HCT116 (cell line): ENCODE results near the gene LRRC3C. TPM values are rescaled to one million over a fixed set of nuclear protein-coding genes. Genes with fewer than 3 reads are reported as not detected.
A peak's percentile ranks its signal among the peaks of the same experiment; 100 is the strongest.

Source experiments
- ATAC-seq: fragments of 200-7000 bp; cut with Tn5 transposase; 2 replicates; pipeline ENCODE4 v1.9.1; 2020; ENCODE audit warnings: mild to moderate bottlenecking, moderate library complexity
- BruUV-seq: library from RNA; stranded (reverse); fragments of 400-500 nt; replicated peaks from 2 replicates; lab custom pipeline; 2021; lab: Mats Ljungman, UMichigan
- CTCF ChIA-PET: fragments of 300-600 bp; sonication (Branson Sonifier 250); formaldehyde crosslinking; loops from one replicate; lab custom pipeline; 2021; ENCODE audit warnings: antibody characterized with exemption; lab: Charles Lee
- POLR2A ChIA-PET: fragments of 300-600, 350-600 bp; sonication (Branson Sonifier 250); formaldehyde crosslinking; loops from one replicate; lab custom pipeline; 2021; ENCODE audit warnings: antibody characterized with exemption; lab: Charles Lee
- RAD21 ChIA-PET, 2 experiments: fragments of 300-600 bp; sonication (Branson Sonifier 250); formaldehyde crosslinking; loops; one replicate each; lab custom pipeline; 2023; ENCODE audit warnings: low total read pairs in 2 of 2; ENCODE audit not compliant: uncharacterized antibody in 2 of 2, unreplicated experiment in 2 of 2, low non-redundant PET in 1 of 2; lab: Charles Lee
- DNase-seq: peaks from one replicate; pipeline ENCODE4 v3.0.0-alpha.2; 2010; ENCODE audit warnings: low read depth, low spot score
- H2AFZ ChIP-seq: fragments of 200-600 bp; shearing (Covaris generic), sonication (generic); 2 replicates; pipeline ENCODE4 v1.6.1; 2017; ENCODE audit warnings: low read depth, mixed run types, mixed read lengths, antibody characterized with exemption, low read length; ENCODE audit not compliant: poor library complexity, severe bottlenecking
- H3K27ac ChIP-seq: 2 replicates; pipeline ENCODE4 v1.5.1; 2012; ENCODE audit warnings: low read depth, low read length
- H3K27me3 ChIP-seq: fragments of 200-600 bp; sonication (generic); 2 replicates; pipeline ENCODE4 v1.6.1; 2016; ENCODE audit warnings: mixed run types, low read length, mixed read lengths; ENCODE audit not compliant: insufficient read depth
- H3K36me3 ChIP-seq, 2 experiments: fragments of 200-500 bp in 1 of 2; fragments of 200-600 bp in 1 of 2; sonication (Bioruptor generic) in 1 of 2; sonication (generic) in 1 of 2; 2 replicates each; pipeline versions ENCODE4 v1.5.1 to v1.6.1; 2014 to 2016; ENCODE audit warnings: low read length in 2 of 2, inconsistent platforms in 1 of 2, mixed read lengths in 1 of 2, mixed run types in 1 of 2; ENCODE audit not compliant: insufficient read depth in 2 of 2, control insufficient read depth in 1 of 2
- H3K4me1 ChIP-seq, 2 experiments: fragments of 200-600 bp in 1 of 2; sonication (generic) in 1 of 2; 2 replicates each; pipeline versions ENCODE4 v1.5.1 to v1.6.1; 2012 to 2017; ENCODE audit warnings: low read length in 2 of 2, inconsistent platforms in 1 of 2, mild to moderate bottlenecking in 1 of 2, mixed read lengths in 1 of 2, mixed run types in 1 of 2, moderate library complexity in 1 of 2; ENCODE audit not compliant: insufficient read depth in 2 of 2, control insufficient read depth in 1 of 2
- H3K4me2 ChIP-seq: fragments of 200-600 bp; sonication (generic); 2 replicates; pipeline ENCODE4 v1.6.1; 2017; ENCODE audit warnings: mixed run types, low read length, mixed read lengths
- H3K4me3 ChIP-seq, 2 experiments: fragments of 200-600 bp in 1 of 2; sonication (generic) in 1 of 2; replicated peaks in 1 of 2; 2 replicates each; pipeline ENCODE4 v1.5.1; 2011 to 2016; ENCODE audit warnings: low read length in 2 of 2, control low read depth in 1 of 2, low read depth in 1 of 2, mild to moderate bottlenecking in 1 of 2, mixed read lengths in 1 of 2, mixed run types in 1 of 2
- H3K79me2 ChIP-seq: fragments of 200-600 bp; sonication (generic); 2 replicates; pipeline ENCODE4 v1.6.1; 2017; ENCODE audit warnings: mild to moderate bottlenecking, mixed run types, low read length, moderate library complexity, mixed read lengths; ENCODE audit not compliant: insufficient read depth
- H3K9ac ChIP-seq: fragments of 200-600 bp; sonication (generic); 2 replicates; pipeline ENCODE4 v1.6.1; 2016; ENCODE audit warnings: low read length, mixed read lengths
- H3K9me2 ChIP-seq: fragments of 200-600 bp; sonication (generic), shearing (Covaris generic); 2 replicates; pipeline ENCODE4 v1.6.1; 2017; ENCODE audit warnings: mixed run types, mild to moderate bottlenecking, moderate library complexity; ENCODE audit not compliant: insufficient read depth
- H3K9me3 ChIP-seq, 2 experiments: fragments of 200-500 bp in 1 of 2; fragments of 200-600 bp in 1 of 2; sonication (Bioruptor generic) in 1 of 2; sonication (generic) in 1 of 2; 2 replicates each; pipeline ENCODE4 v1.6.1; 2014 to 2017; ENCODE audit warnings: low read length in 2 of 2, mixed read lengths in 2 of 2, inconsistent platforms in 1 of 2, low read depth in 1 of 2, mild to moderate bottlenecking in 1 of 2, mixed run types in 1 of 2, moderate library complexity in 1 of 2; ENCODE audit not compliant: control insufficient read depth in 1 of 2, insufficient read depth in 1 of 2
- H4K20me1 ChIP-seq: fragments of 200-600 bp; sonication (generic), shearing (Covaris generic); 2 replicates; pipeline ENCODE4 v1.6.1; 2017; ENCODE audit warnings: mixed run types, mild to moderate bottlenecking, moderate library complexity; ENCODE audit not compliant: insufficient read depth
- CEBPB ChIP-seq: IDR thresholded peaks from 2 replicates; pipeline ENCODE4 v1.6.1; 2012; ENCODE audit warnings: low read depth
- EZH2 ChIP-seq: fragments of 200-600 bp; sonication (generic); IDR thresholded peaks from 2 replicates; pipeline ENCODE4 v1.6.1; 2017; ENCODE audit warnings: antibody characterized with exemption, mixed run types
- FOSL1 ChIP-seq: IDR thresholded peaks from 2 replicates; pipeline ENCODE4 v1.6.1; 2012; ENCODE audit warnings: low read depth
- MAX ChIP-seq: IDR thresholded peaks from 2 replicates; pipeline ENCODE4 v1.6.1; 2012
- POLR2A ChIP-seq: IDR thresholded peaks from 2 replicates; pipeline ENCODE4 v1.7.0; 2011; ENCODE audit warnings: borderline replicate concordance; ENCODE audit not compliant: insufficient read depth, insufficient read length; ENCODE audit errors: extremely low read depth
- POLR2AphosphoS5 ChIP-seq: IDR thresholded peaks from 2 replicates; pipeline ENCODE4 v1.6.1; 2011; ENCODE audit warnings: mild to moderate bottlenecking, low read depth, low read length, moderate library complexity
- RAD21 ChIP-seq: IDR thresholded peaks from 2 replicates; pipeline ENCODE4 v1.6.1; 2012; ENCODE audit warnings: low read depth, mild to moderate bottlenecking
- SIN3A ChIP-seq: IDR thresholded peaks from 2 replicates; pipeline ENCODE4 v1.6.1; 2012; ENCODE audit warnings: low read depth
- SP1 ChIP-seq: IDR thresholded peaks from 2 replicates; pipeline ENCODE4 v1.6.1; 2012; ENCODE audit warnings: low read depth
- SRF ChIP-seq: IDR thresholded peaks from 2 replicates; pipeline ENCODE4 v1.6.1; 2012; ENCODE audit warnings: low read depth
- YY1 ChIP-seq: IDR thresholded peaks from 2 replicates; pipeline ENCODE4 v1.6.1; 2011; ENCODE audit warnings: low read length, low read depth, moderate library complexity, mild to moderate bottlenecking; ENCODE audit not compliant: insufficient replicate concordance; ENCODE audit errors: extremely low read depth
- ZBTB33 ChIP-seq: IDR thresholded peaks from 2 replicates; pipeline ENCODE4 v1.6.1; 2011; ENCODE audit warnings: mild to moderate bottlenecking, low read length, moderate library complexity; ENCODE audit not compliant: insufficient replicate concordance; ENCODE audit errors: extremely low read depth
- ZNF274 ChIP-seq: fragments of 200-500 bp; sonication (Bioruptor generic); IDR thresholded peaks from 2 replicates; pipeline ENCODE4 v1.6.1; 2014; ENCODE audit warnings: mild to moderate bottlenecking, low read depth, low read length, inconsistent platforms
- intact Hi-C: fragments of 100-400 bp; cut with micrococcal nuclease; formaldehyde crosslinking; loops from 2 replicates; pipeline ENCODE4 v1.10.0; 2022
- total RNA-seq: library from RNA; stranded (reverse); gene quantifications from one replicate; pipeline ENCODE4 v1.2.1, GENCODE V29; 2021; ENCODE audit not compliant: unreplicated experiment

Gene LRRC3C
- total RNA-seq, 1 experiment from 2014 or later, result not detected

- Histone ChIP-seq H3K9me3 (no peaks in the 10 kb centered on the region), H3K4me1 (peaks cover 6 to 12% of the 10 kb centered on the region in 2 experiments; a peak in 3 of 4 replicates), H3K4me2 (no peak overlapping the region), H4K20me1 (no peaks in the 10 kb centered on the region), H3K27ac (no peak overlapping the region), H3K4me3 (no peak overlapping the region), H3K27me3 (peaks cover 9% of the 10 kb centered on the region; the same call in 1 of the 2 replicates), H3K9me2 (no peaks in the 10 kb centered on the region), H3K79me2 (peaks cover 3% of the 10 kb centered on the region), H3K36me3 (no peaks in the 10 kb centered on the region), H2AFZ (no peak overlapping the region), H3K9ac (no peak overlapping the region)
- RAD21 ChIA-PET, result no interaction called here
- TF ChIP-seq EZH2 (no peak), SP1 (no peak), POLR2AphosphoS5 (no peak), MAX (no peak), ZNF274 (no peak)
- no TSS peak for BruUV-seq
- intact Hi-C loops, result no loop called here
- DNase-seq (no peak), ATAC-seq (no peak)
- POLR2A ChIA-PET, result no interaction called here
- CTCF ChIA-PET, result interaction anchor here (0.9 kb wide), 1 partner anchor 17 kb away, joined by 6 read pairs; no protein-coding TSS in a partner anchor
Observed at GRCh38 chr17:39975801-39976200, 48.3 kb downstream of the LRRC3C start.

- Histone ChIP-seq H3K27me3 (no peaks in the 10 kb centered on the region), H3K9me2 (no peaks in the 10 kb centered on the region), H3K4me1 (peaks cover 13 to 25% of the 10 kb centered on the region in 2 experiments; a peak in 3 of 4 replicates), H3K79me2 (peaks cover 34% of the 10 kb centered on the region), H3K9ac (0 out of 2 replicates have a peak overlapping the region, but pooled peaks have one; percentile 98), H4K20me1 (peaks cover 15% of the 10 kb centered on the region; the same call in 1 of the 2 replicates), H3K27ac (no peak overlapping the region), H2AFZ (peak overlapping the region; percentile 5), H3K36me3 (peaks cover 0 to 5% of the 10 kb centered on the region in 2 experiments; a peak in 1 of 4 replicates), H3K9me3 (no peaks in the 10 kb centered on the region), H3K4me3 (peak overlapping the region in 1 of 2 experiments; percentile 52; a peak in 1 of 4 replicates), H3K4me2 (peak overlapping the region; percentile 96)
- CTCF ChIA-PET, result interaction anchor here (0.8 kb wide), 1 partner anchor 106 kb away, joined by 5 read pairs; no protein-coding TSS in a partner anchor
- intact Hi-C loops, result no loop called here
- POLR2A ChIA-PET, result no interaction called here
- DNase-seq (no peak), ATAC-seq (no peak)
- no TSS peak for BruUV-seq
- RAD21 ChIA-PET, result no interaction called here
- TF ChIP-seq RAD21 (no peak), ZNF274 (no peak), FOSL1 (no peak), SP1 (no peak), POLR2A (no peak), SIN3A (no peak), SRF (no peak), CEBPB (no peak), YY1 (no peak), ZBTB33 (no peak)
Observed at GRCh38 chr17:39979016-39979670, 51.6 kb downstream of the LRRC3C start.
